ENCODE results near the gene GPATCH4. TPM values are rescaled to one million over a fixed set of nuclear protein-coding genes. Genes with fewer than 3 reads are reported as not detected.

The GPATCH4 gene
- total RNA-seq, 3 donors from 2014 or later: 17.4 to 25.9 (median 21.5) TPM

DNA sequence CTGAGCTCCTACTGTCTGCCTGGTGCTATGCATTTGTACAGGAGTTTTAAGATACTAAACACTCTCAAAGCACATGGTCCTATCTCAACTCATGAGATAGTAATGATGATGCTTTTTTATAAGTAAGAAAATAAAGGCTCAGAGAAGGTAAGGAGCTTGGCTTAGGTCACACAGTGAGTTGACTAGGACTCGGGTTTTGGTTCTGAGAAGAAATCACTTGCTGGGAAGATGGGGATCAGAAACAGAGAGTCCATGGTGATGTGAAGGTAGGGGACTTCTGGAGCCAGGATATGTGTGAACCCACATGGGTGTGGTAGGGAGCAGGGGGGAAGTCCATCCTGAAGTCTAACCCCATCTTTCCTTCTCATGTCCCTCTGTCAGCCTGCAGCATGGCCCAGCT is 44.4 kb upstream of the GPATCH4 start:
- Histone ChIP-seq H3K4me3 (no peak overlapping the region), H3K36me3 (ENCODE audit: low read depth) (no peaks in the 10 kb centered on the region), H3K4me1 (ENCODE audit: low read depth) (peaks cover 6% of the 10 kb centered on the region), H3K9me3 (no peaks in the 10 kb centered on the region)
- DNase-seq: no peak
- intact Hi-C loops (cut with DNase I, micrococcal nuclease): no loop called here
- TF ChIP-seq, protein P1, sequence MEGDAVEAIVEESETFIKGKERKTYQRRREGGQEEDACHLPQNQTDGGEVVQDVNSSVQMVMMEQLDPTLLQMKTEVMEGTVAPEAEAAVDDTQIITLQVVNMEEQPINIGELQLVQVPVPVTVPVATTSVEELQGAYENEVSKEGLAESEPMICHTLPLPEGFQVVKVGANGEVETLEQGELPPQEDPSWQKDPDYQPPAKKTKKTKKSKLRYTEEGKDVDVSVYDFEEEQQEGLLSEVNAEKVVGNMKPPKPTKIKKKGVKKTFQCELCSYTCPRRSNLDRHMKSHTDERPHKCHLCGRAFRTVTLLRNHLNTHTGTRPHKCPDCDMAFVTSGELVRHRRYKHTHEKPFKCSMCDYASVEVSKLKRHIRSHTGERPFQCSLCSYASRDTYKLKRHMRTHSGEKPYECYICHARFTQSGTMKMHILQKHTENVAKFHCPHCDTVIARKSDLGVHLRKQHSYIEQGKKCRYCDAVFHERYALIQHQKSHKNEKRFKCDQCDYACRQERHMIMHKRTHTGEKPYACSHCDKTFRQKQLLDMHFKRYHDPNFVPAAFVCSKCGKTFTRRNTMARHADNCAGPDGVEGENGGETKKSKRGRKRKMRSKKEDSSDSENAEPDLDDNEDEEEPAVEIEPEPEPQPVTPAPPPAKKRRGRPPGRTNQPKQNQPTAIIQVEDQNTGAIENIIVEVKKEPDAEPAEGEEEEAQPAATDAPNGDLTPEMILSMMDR (IDR thresholded peaks at IDR 0.05): no peak
- ATAC-seq: no peak

DNA sequence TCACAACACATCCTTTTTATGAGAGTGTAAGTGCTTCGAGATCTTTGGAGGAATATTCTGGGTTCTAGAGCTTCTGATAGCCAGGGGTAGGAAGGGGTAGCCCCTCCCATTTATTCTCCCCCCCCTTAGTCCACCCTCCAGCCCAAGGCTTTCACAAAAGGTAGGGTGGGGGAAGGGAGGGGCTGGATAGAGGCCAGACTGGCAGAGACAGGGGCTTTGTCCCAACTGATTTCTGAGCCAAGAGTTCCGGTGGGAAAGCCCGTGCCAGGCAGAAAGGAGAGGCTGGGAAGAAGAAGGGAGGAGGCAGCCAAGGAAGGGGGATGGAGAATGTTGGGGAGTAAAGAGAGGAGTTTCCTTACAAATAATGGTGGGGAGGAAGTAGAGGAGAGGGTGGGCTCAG is 43.8 kb upstream of the GPATCH4 start:
- intact Hi-C loops (cut with DNase I, micrococcal nuclease): no loop called here
- DNase-seq: no peak
- H3K4me1 ChIP-seq (ENCODE audit: low read depth): peaks cover 6% of the 10 kb centered on the region
- TF ChIP-seq, protein P1 (IDR thresholded peaks at IDR 0.05): no peak
- ATAC-seq: no peak
- no peak overlapping the region for H3K4me3 ChIP-seq
- no peaks in the 10 kb centered on the region for H3K9me3 ChIP-seq
- H3K36me3 ChIP-seq (ENCODE audit: low read depth): no peaks in the 10 kb centered on the region

DNA sequence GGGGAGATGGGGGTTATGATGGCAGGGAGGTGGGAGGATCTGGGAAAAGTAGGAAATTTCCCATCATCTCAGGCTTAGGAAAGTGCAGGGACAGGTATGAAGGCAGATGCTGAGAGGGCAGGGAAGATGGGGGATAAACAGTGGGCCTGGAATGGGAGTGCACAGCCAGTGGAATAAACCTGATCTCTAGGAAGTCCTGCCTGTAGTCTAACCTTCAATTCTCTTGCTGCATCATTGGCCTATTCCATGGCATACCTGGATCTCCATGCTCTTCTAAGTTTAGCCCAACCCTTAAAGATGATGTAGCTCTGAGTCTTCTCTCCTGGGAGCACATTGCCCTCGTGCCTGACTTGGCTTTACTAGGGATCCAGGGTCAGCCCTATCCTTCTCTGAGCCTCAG is 43.4 kb upstream of the GPATCH4 start:
- ATAC-seq: no peak

DNA sequence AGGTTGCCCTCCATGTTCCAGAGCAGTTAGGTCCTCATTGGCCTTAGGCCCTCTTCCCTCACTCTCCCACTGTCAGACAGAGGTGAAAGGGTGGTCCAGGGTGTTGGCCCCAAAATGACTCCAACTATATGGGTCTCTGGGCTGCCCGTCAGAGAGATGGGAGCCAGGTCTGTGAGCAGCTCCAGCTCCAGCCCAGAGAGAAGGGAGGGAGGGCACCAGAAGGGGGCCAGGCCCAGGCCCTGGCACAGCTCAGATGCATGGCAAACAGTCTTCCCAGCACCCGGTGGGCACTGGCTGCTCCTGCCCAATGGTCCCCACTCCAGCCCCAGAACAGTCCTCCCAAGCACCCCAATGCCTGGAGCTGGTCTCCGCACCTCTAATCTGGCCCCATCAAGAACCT is 42.9 kb upstream of the GPATCH4 start:
- TF ChIP-seq, protein P1 (IDR thresholded peaks at IDR 0.05): no peak
- no peak for ATAC-seq
- intact Hi-C loops (cut with DNase I, micrococcal nuclease): no loop called here

More for the DNA sequence above, 43.4 kb upstream of the GPATCH4 start:
- Histone ChIP-seq H3K4me3 (no peak overlapping the region), H3K4me1 (ENCODE audit: low read depth) (peaks cover 6% of the 10 kb centered on the region), H3K9me3 (no peaks in the 10 kb centered on the region), H3K36me3 (ENCODE audit: low read depth) (no peaks in the 10 kb centered on the region)
- DNase-seq: no peak
- intact Hi-C loops (cut with DNase I, micrococcal nuclease): no loop called here
- TF ChIP-seq, protein P1 (IDR thresholded peaks at IDR 0.05): no peak

DNA sequence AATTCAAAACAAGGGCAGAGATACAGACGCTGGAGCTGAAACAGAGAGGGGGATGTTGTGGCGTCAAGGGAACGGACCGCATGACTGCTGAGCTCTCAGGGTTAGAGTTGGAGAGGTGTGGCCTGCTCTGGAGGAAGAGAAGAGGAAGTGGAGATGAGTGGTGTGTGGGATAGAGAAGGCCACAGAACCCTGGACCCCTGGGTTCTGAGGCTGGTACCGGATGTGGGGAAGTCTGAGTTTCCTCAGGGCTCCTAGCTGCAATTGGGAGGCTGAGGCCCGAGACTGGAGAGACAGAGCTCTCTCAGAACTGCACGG is 42.5 kb upstream of the GPATCH4 start:
- H3K9me3 ChIP-seq: no peaks in the 10 kb centered on the region
- DNase-seq (no peak), ATAC-seq (no peak)
- H3K36me3 ChIP-seq (ENCODE audit: low read depth): no peaks in the 10 kb centered on the region
- H3K4me3 ChIP-seq: no peak overlapping the region
- TF ChIP-seq, protein P1 (IDR thresholded peaks at IDR 0.05): no peak
- intact Hi-C loops (cut with DNase I, micrococcal nuclease): no loop called here
- peaks cover 6% of the 10 kb centered on the region for H3K4me1 ChIP-seq (ENCODE audit: low read depth)

More for the DNA sequence above, 42.9 kb upstream of the GPATCH4 start:
- Histone ChIP-seq H3K4me3 (no peak overlapping the region), H3K9me3 (no peaks in the 10 kb centered on the region), H3K36me3 (ENCODE audit: low read depth) (no peaks in the 10 kb centered on the region), H3K4me1 (ENCODE audit: low read depth) (peaks cover 6% of the 10 kb centered on the region)
- no peak for DNase-seq
